RWPE1 (cell line): ENCODE data around the gene DAPP1.

Experiments used
- CTCF ChIA-PET: fragments of 350-600 bp; sonication (Branson Sonifier 250); formaldehyde crosslinking; extraction: SDS; loops from one replicate; lab custom pipeline; 2021; lab: Yijun Ruan, JAX
- POLR2A ChIA-PET: fragments of 400-600 bp; formaldehyde crosslinking; extraction: SDS; loops from one replicate; lab custom pipeline; 2020; ENCODE audit warnings: antibody characterized with exemption; ENCODE audit not compliant: low non-redundant PET; lab: Yijun Ruan, JAX
- DNase-seq: peaks from one replicate; pipeline ENCODE4 v3.0.0; 2012; ENCODE audit warnings: low spot score
- H3K27ac ChIP-seq: fragments of 450-650 bp; 2 replicates; pipeline ENCODE4 v1.5.1; 2017
- TF ChIP-seq, protein P1 (sequence below): fragments of 450-650 bp; conservative IDR thresholded peaks from 2 replicates; pipeline ENCODE4 v1.5.1; 2017; ENCODE audit warnings: low read depth, mild to moderate bottlenecking

Gene DAPP1

DNA sequence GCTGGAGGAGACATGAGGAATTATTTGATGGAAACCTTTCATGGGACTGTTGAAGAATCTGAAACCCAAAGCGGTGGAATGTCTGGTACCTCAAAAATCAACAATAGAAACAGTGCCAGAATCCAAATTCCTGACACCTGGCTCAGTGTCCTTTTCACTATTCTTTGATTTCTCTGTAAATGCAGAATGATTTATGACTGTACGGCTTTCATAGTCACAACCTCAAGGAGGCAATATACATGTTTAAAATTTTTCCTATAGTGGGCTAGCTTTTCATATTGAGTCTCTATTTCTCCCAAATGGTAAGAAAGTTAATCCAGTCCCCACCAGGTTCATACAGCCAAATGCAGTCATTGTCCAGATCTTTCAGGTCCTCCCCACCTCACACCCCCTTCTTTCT, 19.3 kb downstream of the DAPP1 start:
- CTCF ChIA-PET = no interaction called here
- TF ChIP-seq, protein P1, sequence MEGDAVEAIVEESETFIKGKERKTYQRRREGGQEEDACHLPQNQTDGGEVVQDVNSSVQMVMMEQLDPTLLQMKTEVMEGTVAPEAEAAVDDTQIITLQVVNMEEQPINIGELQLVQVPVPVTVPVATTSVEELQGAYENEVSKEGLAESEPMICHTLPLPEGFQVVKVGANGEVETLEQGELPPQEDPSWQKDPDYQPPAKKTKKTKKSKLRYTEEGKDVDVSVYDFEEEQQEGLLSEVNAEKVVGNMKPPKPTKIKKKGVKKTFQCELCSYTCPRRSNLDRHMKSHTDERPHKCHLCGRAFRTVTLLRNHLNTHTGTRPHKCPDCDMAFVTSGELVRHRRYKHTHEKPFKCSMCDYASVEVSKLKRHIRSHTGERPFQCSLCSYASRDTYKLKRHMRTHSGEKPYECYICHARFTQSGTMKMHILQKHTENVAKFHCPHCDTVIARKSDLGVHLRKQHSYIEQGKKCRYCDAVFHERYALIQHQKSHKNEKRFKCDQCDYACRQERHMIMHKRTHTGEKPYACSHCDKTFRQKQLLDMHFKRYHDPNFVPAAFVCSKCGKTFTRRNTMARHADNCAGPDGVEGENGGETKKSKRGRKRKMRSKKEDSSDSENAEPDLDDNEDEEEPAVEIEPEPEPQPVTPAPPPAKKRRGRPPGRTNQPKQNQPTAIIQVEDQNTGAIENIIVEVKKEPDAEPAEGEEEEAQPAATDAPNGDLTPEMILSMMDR = no peak
- no peak overlapping the region for H3K27ac ChIP-seq
- POLR2A ChIA-PET = no interaction called here
- DNase-seq = no peak

DNA sequence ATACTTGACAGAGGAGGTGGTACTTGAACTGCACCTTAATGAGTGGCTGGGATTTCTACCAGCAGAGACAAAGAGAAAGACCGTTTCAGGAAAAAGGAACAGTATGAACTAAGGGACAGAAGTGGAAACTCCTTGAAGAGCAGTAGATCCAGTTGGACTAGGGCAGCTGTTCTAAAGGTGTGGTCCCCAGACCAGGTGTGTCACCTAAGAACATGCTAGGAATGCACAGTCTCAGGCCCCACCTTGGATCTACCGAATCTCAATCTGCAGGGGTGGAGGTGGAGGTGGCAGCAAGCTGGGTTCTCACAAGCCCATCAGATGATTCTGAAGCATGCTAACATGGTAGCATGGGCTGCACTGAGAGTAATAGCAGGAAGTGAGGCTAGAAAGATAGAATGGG, 22.3 kb downstream of the DAPP1 start:
- ChIA-PET POLR2A (no interaction called here), CTCF (interaction anchor here (0.5 to 1.0 kb wide), 2 partner anchors 13 to 28 kb away, joined by 3 to 4 read pairs; no protein-coding TSS in a partner anchor)
- TF ChIP-seq, protein P1 = no peak
- no peak for DNase-seq
- H3K27ac ChIP-seq = no peak overlapping the region

DNA sequence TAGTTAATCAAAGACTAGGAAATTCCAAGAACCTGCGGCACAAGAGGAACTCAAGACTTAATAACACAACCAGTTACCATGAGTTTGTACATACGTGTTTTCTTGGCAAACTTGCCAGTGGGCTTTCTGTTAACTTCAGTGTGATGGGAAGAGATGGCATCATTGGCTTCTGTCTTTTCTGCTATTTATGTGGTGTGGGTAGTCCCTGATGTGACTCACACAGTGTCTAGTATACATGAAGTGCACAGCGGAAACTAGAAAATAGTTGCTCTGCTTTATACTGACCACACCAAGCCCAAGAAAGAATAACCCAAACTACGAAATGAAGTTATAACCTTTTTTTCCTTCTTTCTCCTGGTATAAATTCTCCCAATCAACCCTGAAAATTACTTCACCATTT, 24.5 kb downstream of the DAPP1 start:
- POLR2A ChIA-PET = no interaction called here
- CTCF ChIA-PET = no interaction called here
- TF ChIP-seq, protein P1 = no peak
- H3K27ac ChIP-seq = no peak overlapping the region
- no peak for DNase-seq

DNA sequence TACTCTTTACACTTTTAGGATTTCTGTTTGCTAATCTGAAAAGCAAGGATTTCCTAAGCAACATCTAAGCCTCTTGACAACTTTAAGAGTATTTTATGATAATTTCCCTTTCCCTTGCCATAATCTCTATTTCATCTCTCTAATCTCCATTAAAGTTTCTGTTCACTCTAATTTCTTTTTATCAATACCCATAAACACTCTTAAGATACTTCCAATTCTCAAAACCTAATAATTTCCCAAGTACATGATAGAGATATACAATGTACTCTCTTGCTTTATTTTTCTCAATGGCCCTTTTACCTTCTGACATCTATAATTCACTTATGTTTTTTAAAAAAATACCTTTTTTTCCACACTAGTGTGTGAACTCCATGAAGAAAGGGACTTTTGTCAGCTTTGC, 26.8 kb downstream of the DAPP1 start:
- ChIA-PET CTCF (no interaction called here), POLR2A (no interaction called here)
- H3K27ac ChIP-seq = no peak overlapping the region
- TF ChIP-seq, protein P1 = no peak
- DNase-seq = no peak

DNA sequence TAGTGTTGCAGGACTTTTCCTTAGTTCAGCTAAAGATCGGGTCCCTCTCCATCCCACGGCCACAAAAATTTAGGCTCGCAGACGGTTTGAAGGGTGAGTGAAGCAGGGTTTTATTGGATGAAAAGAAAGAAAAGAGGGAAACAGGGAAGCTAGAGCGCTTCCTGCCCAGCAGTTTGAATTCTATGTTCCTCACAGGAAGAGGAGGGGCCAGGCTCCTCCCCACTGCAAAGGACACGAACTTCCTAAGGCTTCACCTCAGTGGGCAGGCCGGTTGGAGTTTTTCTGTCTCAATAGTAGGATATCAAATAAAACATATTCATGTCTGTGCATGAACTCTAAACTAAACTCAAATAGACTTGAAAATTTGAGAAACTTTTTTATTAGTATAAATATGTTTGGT, 27.4 kb downstream of the DAPP1 start:
- TF ChIP-seq, protein P1 = no peak
- ChIA-PET POLR2A (no interaction called here), CTCF (no interaction called here)
- no peak for DNase-seq
- no peak overlapping the region for H3K27ac ChIP-seq

DNA sequence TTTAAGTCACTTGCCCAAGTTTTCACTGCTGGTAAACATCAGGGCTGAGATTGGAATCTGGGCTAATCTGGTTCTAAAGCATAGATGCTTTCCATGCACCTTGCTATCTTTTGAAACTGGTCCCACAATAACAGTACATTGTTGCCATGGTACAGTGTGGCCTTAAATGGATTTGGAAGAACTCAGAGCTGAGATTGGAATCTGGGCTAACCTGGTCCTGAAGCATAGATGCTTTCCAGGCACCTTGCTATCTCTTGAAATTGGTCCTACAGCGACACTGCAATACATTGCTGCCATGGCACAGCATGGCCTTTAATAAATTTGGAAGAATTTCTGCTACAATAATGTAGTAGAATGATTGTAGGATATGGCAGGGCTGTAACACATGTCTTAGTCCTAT, 28.6 kb downstream of the DAPP1 start:
- TF ChIP-seq, protein P1 = no peak
- POLR2A ChIA-PET = no interaction called here
- no peak for DNase-seq
- H3K27ac ChIP-seq = no peak overlapping the region
- CTCF ChIA-PET = interaction anchor here (1.1 kb wide), 1 partner anchor 10 kb away, joined by 5 read pairs; no protein-coding TSS in a partner anchor
